ENCODE results near the gene ALDH1L1. TPM values are rescaled to one million over a fixed set of nuclear protein-coding genes. Genes with fewer than 3 reads are reported as not detected.

The ALDH1L1 gene
- total and polyA plus RNA-seq, 2 of the 4 experiments (the other 2 are of a cell fraction) = not detected

- no peaks in the 10 kb centered on the region for H3K4me1 ChIP-seq (ENCODE audit: control insufficient read depth, insufficient read depth, low read length)
- H3K4me2 ChIP-seq (ENCODE audit: low read depth, low read length) = no peak overlapping the region
- ChIA-PET POLR2A (ENCODE audit: unreplicated experiment) (no interaction called here), CTCF (no interaction called here)
- H3K18ac ChIP-seq (ENCODE audit: low read depth, low read length) = no peak overlapping the region
- BruUV-seq (replicated peaks) = no TSS peak
- H4K91ac ChIP-seq (ENCODE audit: insufficient read depth, low read depth, low read length) = no peak overlapping the region
- no peak overlapping the region for H3K56ac ChIP-seq (ENCODE audit: extremely low read depth, insufficient read depth, low read length)
- H2AFZ ChIP-seq (replicated peaks; ENCODE audit: low read length, poor library complexity) = no peak overlapping the region
- no peak overlapping the region for H2BK15ac ChIP-seq (ENCODE audit: low read depth, low read length)
- H3K36me3 ChIP-seq (ENCODE audit: control insufficient read depth, insufficient read depth, low read length) = no peaks in the 10 kb centered on the region
- intact Hi-C loops (cut with micrococcal nuclease) (no loop called here), dilution Hi-C loops (cut with HindIII; ENCODE audit: low sequenced_read_pairs, unreplicated experiment) (no loop called here), in situ Hi-C loops (cut with MboI; ENCODE audit: low sequenced_read_pairs) (no loop called here)
- DNase-seq (no peak), ATAC-seq (ENCODE audit: low read depth) (no peak)
- no peak overlapping the region for H2BK20ac ChIP-seq (ENCODE audit: low read depth, low read length)
- no peak overlapping the region for H2AK9ac ChIP-seq (replicated peaks; ENCODE audit: low read depth, low read length, poor library complexity)
- H3K79me1 ChIP-seq (ENCODE audit: low read depth in 1 of 2, low read length in 2 of 2) = no peaks in the 10 kb centered on the region
- no peak overlapping the region for H4K5ac ChIP-seq (ENCODE audit: low read depth, low read length)
- no peaks in the 10 kb centered on the region for H4K20me1 ChIP-seq (ENCODE audit: insufficient read depth, low read length)
- H3K14ac ChIP-seq (replicated peaks; ENCODE audit: low read depth, low read length) = no peak overlapping the region
- H3K4me3 ChIP-seq (ENCODE audit: insufficient read depth, low read depth, low read length) = no peak overlapping the region
- H3K9me3 ChIP-seq (ENCODE audit: control insufficient read depth, insufficient read depth, low read length) = no peaks in the 10 kb centered on the region
- H3K27me3 ChIP-seq (ENCODE audit: control insufficient read depth, insufficient read depth, low read length) = peaks cover 17% of the 10 kb centered on the region
- H2AK5ac ChIP-seq (ENCODE audit: low read depth, low read length) = no peak overlapping the region
- no peak overlapping the region for H4K8ac ChIP-seq (ENCODE audit: low read depth in 2 of 2, low read length in 2 of 2)
- H2BK5ac ChIP-seq (ENCODE audit: low read depth, low read length, poor library complexity, severe bottlenecking) = no peak overlapping the region
- no peak overlapping the region for H3K4ac ChIP-seq (ENCODE audit: low read depth, low read length)
- H2BK120ac ChIP-seq (ENCODE audit: low read depth, low read length) = no peak overlapping the region
- no peak overlapping the region for H3K9ac ChIP-seq (ENCODE audit: low read depth, low read length)
- no peak overlapping the region for H3K23ac ChIP-seq (ENCODE audit: low read depth, low read length)
- H3K27ac ChIP-seq (ENCODE audit: insufficient read depth, low read length) = no peak overlapping the region
- no peaks in the 10 kb centered on the region for H3K9me1 ChIP-seq (ENCODE audit: insufficient read depth, low read length)
- 68% methylated on average over 5 of the region's 13 CpGs; no CpG with 5 or more reads in 1 of the 2 experiments for WGBS, 2 experiments (ENCODE audit: extremely low coverage in 2 of 2, insufficient read length in 1 of 2)
- TF ChIP-seq MAZ (IDR thresholded peaks at IDR 0.05; ENCODE audit: borderline replicate concordance, low read depth, low read length) (no peak), BHLHE40 (IDR thresholded peaks at IDR 0.05; ENCODE audit: low read depth, low read length) (no peak), POLR2A (IDR thresholded peaks at IDR 0.05; ENCODE audit: low read depth, low read length) (no peak), SMC3 (IDR thresholded peaks at IDR 0.05; ENCODE audit: low read depth, low read length) (no peak), RFX5 (IDR thresholded peaks at IDR 0.05; ENCODE audit: low read depth, low read length) (no peak), MXI1 (IDR thresholded peaks at IDR 0.05; ENCODE audit: borderline replicate concordance, low read depth, low read length) (no peak), CHD1 (IDR thresholded peaks at IDR 0.05; ENCODE audit: low read depth, low read length) (no peak), USF2 (IDR thresholded peaks at IDR 0.05; ENCODE audit: low read depth, low read length) (no peak), CTCF (conservative IDR thresholded peaks at IDR 0.05; ENCODE audit: low read depth, low read length) (no peak), ELK1 (IDR thresholded peaks at IDR 0.05; ENCODE audit: borderline replicate concordance, low read depth, low read length) (no peak), CEBPB (IDR thresholded peaks at IDR 0.05; ENCODE audit: low read depth, low read length) (no peak), NFE2L2 (IDR thresholded peaks at IDR 0.05; ENCODE audit: low read depth, low read length) (no peak), RAD21 (IDR thresholded peaks at IDR 0.05; ENCODE audit: low read length) (no peak), MAFK (IDR thresholded peaks at IDR 0.05; ENCODE audit: low read depth, low read length) (no peak), FOS (IDR thresholded peaks at IDR 0.05; ENCODE audit: low read depth, low read length) (no peak)
Measured at GRCh38 chr3:126154391-126155279, 25.8 kb downstream of the ALDH1L1 start.
